Right lobe of liver (tissue), 6 donors: ENCODE measurements around the gene IL1R1. TPM values are rescaled to one million over a fixed set of nuclear protein-coding genes. Genes with fewer than 3 reads are reported as not detected.
A peak's percentile ranks its signal among the peaks of the same experiment; 100 is the strongest.
"Not testable (repeated sequence)": the region's sequence is repeated elsewhere in the genome, so short reads cannot be mapped to it uniquely, and the experiment has no call there.

Source experiments
- ATAC-seq, 4 donors: fragments of 200-7000 bp; cut with Tn5 transposase; one replicate each; pipeline ENCODE4 v1.9.1; 2020; ENCODE audit warnings: mild to moderate bottlenecking in 4 of 4, moderate library complexity in 4 of 4
- DNase-seq, 3 donors: peaks; one replicate each; pipeline ENCODE4 v3.0.0-alpha.2; 2020
- H3K27ac ChIP-seq, 3 donors: fragments of 200-600 bp; one replicate each; pipeline ENCODE4 v1.8.0; 2022
- H3K27me3 ChIP-seq, 2 donors: fragments of 200-600 bp; one replicate each; pipeline ENCODE4 v1.8.0; 2022
- H3K36me3 ChIP-seq, 4 donors: fragments of 200-600 bp; sonication (generic) in 1 of 4; one replicate each; pipeline versions ENCODE4 v1.5.1 to v1.8.0; 2017 to 2022; ENCODE audit warnings: control low read depth in 1 of 4
- H3K4me1 ChIP-seq, 4 donors: fragments of 200-600 bp; sonication (generic) in 1 of 4; one replicate each; pipeline versions ENCODE4 v1.5.1 to v1.8.0; 2017 to 2022; ENCODE audit warnings: control low read depth in 1 of 4
- H3K4me3 ChIP-seq, 3 donors: fragments of 200-600 bp; one replicate each; pipeline ENCODE4 v1.8.0; 2022
- H3K9me3 ChIP-seq, 4 donors: fragments of 200-600 bp; sonication (generic) in 1 of 4; one replicate each; pipeline versions ENCODE4 v1.5.1 to v1.8.0; 2017 to 2022; ENCODE audit warnings: control low read depth in 1 of 4
- CTCF ChIP-seq, 4 donors: fragments of 200-600 bp in 3 of 4; fragments of 450-650 bp in 1 of 4; IDR thresholded peaks; one replicate each; pipeline versions ENCODE4 v1.5.1 to v1.8.0; 2016 to 2022; ENCODE audit warnings: antibody characterized with exemption in 4 of 4, mild to moderate bottlenecking in 2 of 4
- POLR2A ChIP-seq: fragments of 450-650 bp; IDR thresholded peaks from one replicate; pipeline ENCODE4 v1.6.1; 2017; ENCODE audit warnings: antibody characterized with exemption, mild to moderate bottlenecking
- WGBS: methylation state at CpG from one replicate; pipeline ENCODE4 v1.1.6; 2018; ENCODE audit warnings: low coverage, low lambda C conversion rate; ENCODE audit not compliant: insufficient coverage; ENCODE audit errors: missing lambda C conversion rate; 5-methylcytosine and 5-hydroxymethylcytosine counted together
- intact Hi-C, 2 donors: fragments of 100-400 bp; cut with DNase I; formaldehyde crosslinking; loops; one replicate each; pipeline versions ENCODE4 v1.11.2 to v1.14.1; 2022
- total RNA-seq, 6 experiments: library from RNA; depleted of rRNA in 2 of 6; stranded (reverse); fragments of >200 nt in 2 of 6; fragmentation: NEBNext Ultra II Directional in 3 of 6; extraction: Animal tissue kit (Norgen Biotek cat#: 25700) in 3 of 6; gene quantifications; one replicate each; pipeline versions ENCODE4 v1.1.0 to v1.2.4, GENCODE V29; 2016 to 2023
- donor health status: DM: no; HTN: yes; CAD: no.
- donor health status: DM: no; HTN: no; CAD: no.
- donor health status: DM: no; HTN: no; CAD: no.
- donor health status: DM: no; HTN: yes; CAD: no.
- donor health status: DM: no; HTN: yes; CAD: no.

The IL1R1 gene
- total RNA-seq, 6 experiments from 2014 or later = 40.8 to 67.6 (median 52.2) TPM

- H3K4me1 ChIP-seq = peaks cover 0 to 60% (median 22%) of the 10 kb centered on the region in 4 donors
- 80% methylated on average over 1 of the region's 1 CpG for WGBS
- H3K27me3 ChIP-seq = no peaks in the 10 kb centered on the region
- DNase-seq (no peak), ATAC-seq (peak in 1 of 4 donors; percentile 19)
- H3K36me3 ChIP-seq = no peaks in the 10 kb centered on the region
- TF ChIP-seq CTCF (IDR thresholded peaks at IDR 0.05) = no peak
- no peak overlapping the region for H3K4me3 ChIP-seq
- no peaks in the 10 kb centered on the region for H3K9me3 ChIP-seq
- H3K27ac ChIP-seq = peak overlapping the region in 2 of 3 donors; percentile 47 to 72
- intact Hi-C loops = no loop called here
Measured at GRCh38 chr2:102119255-102119654, 23.3 kb upstream of the IL1R1 start.

GRCh38 chr2:102120261-102120660, 22.3 kb upstream of the IL1R1 start:
- ATAC-seq = peak in 3 of 4 donors; percentile 2 to 46 (median 5)
- H3K27ac ChIP-seq = peak overlapping the region in 2 of 3 donors; percentile 47 to 72

GRCh38 chr2:102120701-102121159, 21.8 kb upstream of the IL1R1 start:
- Histone ChIP-seq H3K36me3 (no peaks in the 10 kb centered on the region), H3K4me3 (no peak overlapping the region), H3K9me3 (no peaks in the 10 kb centered on the region), H3K4me1 (peaks cover 0 to 46% (median 16%) of the 10 kb centered on the region in 4 donors), H3K27me3 (no peaks in the 10 kb centered on the region), H3K27ac (peak overlapping the region in 2 of 3 donors; percentile 47 to 72)
- no peak for TF ChIP-seq CTCF (IDR thresholded peaks at IDR 0.05)
- no peak for TF ChIP-seq POLR2A
- 35% methylated on average over 4 of the region's 6 CpGs for WGBS
- ATAC-seq (peak; percentile 55 to 82 (median 69)), DNase-seq (no peak)
- intact Hi-C loops = no loop called here

More at GRCh38 chr2:102120261-102120660, 22.3 kb upstream of the IL1R1 start:
- intact Hi-C loops = no loop called here
- Histone ChIP-seq H3K4me3 (no peak overlapping the region), H3K36me3 (no peaks in the 10 kb centered on the region), H3K27me3 (no peaks in the 10 kb centered on the region), H3K9me3 (no peaks in the 10 kb centered on the region), H3K4me1 (peaks cover 0 to 51% (median 18%) of the 10 kb centered on the region in 4 donors)
- no peak for TF ChIP-seq POLR2A
- no peak for TF ChIP-seq CTCF (IDR thresholded peaks at IDR 0.05)
- 53% methylated on average over 5 of the region's 5 CpGs for WGBS
- DNase-seq = no peak

- intact Hi-C loops = no loop called here
- 77% methylated on average over 3 of the region's 3 CpGs for WGBS
- Histone ChIP-seq H3K9me3 (no peaks in the 10 kb centered on the region), H3K4me1 (peaks cover 0 to 32% (median 11%) of the 10 kb centered on the region in 4 donors), H3K27ac (peak overlapping the region in 1 of 3 donors; percentile 10), H3K4me3 (no peak overlapping the region), H3K36me3 (no peaks in the 10 kb centered on the region), H3K27me3 (no peaks in the 10 kb centered on the region)
- DNase-seq (no peak), ATAC-seq (no peak)
- no peak for TF ChIP-seq POLR2A
Measured at GRCh38 chr2:102122115-102122514, 20.4 kb upstream of the IL1R1 start.

GRCh38 chr2:102122909-102123308, 19.6 kb upstream of the IL1R1 start:
- Histone ChIP-seq H3K36me3 (no peaks in the 10 kb centered on the region), H3K27ac (no peak overlapping the region), H3K4me1 (peaks cover 0 to 28% (median 11%) of the 10 kb centered on the region in 4 donors), H3K27me3 (no peaks in the 10 kb centered on the region), H3K4me3 (no peak overlapping the region), H3K9me3 (no peaks in the 10 kb centered on the region)
- intact Hi-C loops = no loop called here
- ATAC-seq (no peak), DNase-seq (no peak)
- 67% methylated on average over 1 of the region's 1 CpG for WGBS
- TF ChIP-seq CTCF (IDR thresholded peaks at IDR 0.05) = no peak
- TF ChIP-seq POLR2A = no peak

GRCh38 chr2:102124421-102124820, 18.1 kb upstream of the IL1R1 start:
- intact Hi-C loops, H3K9me3 ChIP-seq, H3K27me3 ChIP-seq, H3K4me3 ChIP-seq, ATAC-seq, H3K27ac ChIP-seq, DNase-seq, H3K36me3 ChIP-seq: not testable (repeated sequence)
- 78% methylated on average over 5 of the region's 5 CpGs for WGBS
- H3K4me1 ChIP-seq = peaks cover 0 to 23% (median 11%) of the 10 kb centered on the region in 4 donors
